ENCODE results near the gene VPS26C. TPM values are rescaled to one million over a fixed set of nuclear protein-coding genes. Genes with fewer than 3 reads are reported as not detected.
A peak's percentile ranks its signal among the peaks of the same experiment; 100 is the strongest.

VPS26C gene
- total and polyA plus RNA-seq, 2 of the 13 experiments (the other 11 are each of a cell fraction or from before 2014, with no cell fraction given), result 30.3 to 39.7 TPM

DNA sequence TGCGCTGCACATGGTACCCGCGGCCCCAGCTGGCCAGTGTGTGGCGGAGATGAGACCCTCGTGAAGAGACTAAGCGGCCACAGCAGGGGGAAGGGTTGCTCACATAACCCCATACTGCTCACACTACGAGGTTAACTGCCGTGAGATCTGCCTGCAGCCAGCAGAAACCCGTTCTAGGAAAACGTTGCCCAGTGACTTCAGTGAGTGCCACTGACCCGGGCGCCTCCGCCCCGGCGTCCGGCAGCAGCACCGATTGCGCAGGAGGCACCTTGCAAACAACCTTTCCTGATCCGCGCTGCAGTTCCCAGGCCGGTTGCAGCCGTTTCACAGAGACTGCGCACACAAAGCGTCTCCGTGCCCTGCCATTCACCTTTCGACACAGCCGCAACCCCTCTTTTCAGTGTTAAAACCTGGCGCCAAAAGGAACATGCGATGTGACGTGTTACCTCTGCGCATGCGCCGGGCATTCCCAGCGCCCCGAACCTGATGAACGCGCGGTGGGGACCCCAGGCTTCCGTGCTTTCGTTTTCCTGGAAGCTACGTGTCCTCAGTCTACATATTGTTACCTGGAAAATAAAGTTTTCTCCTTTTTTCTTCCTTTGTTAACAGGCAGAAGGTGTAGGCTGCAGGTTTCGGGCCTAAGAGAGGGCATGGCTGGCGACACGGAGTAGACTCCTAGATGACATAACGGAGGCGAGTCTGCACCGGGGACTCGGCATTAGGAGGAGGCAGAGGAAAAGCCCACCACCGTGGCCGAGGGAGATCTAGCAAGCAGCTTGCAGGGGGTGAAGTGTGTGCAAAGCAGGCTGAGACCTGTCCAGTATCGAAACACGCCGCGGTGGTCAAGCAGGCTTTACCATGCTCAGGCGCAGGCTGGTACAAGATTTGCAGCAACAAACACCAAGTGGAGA, 8.9 kb downstream of the VPS26C start (continued):
- TF ChIP-seq, protein P1, sequence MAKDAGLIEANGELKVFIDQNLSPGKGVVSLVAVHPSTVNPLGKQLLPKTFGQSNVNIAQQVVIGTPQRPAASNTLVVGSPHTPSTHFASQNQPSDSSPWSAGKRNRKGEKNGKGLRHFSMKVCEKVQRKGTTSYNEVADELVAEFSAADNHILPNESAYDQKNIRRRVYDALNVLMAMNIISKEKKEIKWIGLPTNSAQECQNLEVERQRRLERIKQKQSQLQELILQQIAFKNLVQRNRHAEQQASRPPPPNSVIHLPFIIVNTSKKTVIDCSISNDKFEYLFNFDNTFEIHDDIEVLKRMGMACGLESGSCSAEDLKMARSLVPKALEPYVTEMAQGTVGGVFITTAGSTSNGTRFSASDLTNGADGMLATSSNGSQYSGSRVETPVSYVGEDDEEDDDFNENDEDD (CRISPR knock-in tag; IDR thresholded peaks at IDR 0.05; ENCODE audit: borderline replicate concordance), result peak; percentile 98
- TF ChIP-seq HNRNPL (IDR thresholded peaks at IDR 0.05; ENCODE audit: low read depth, low read length), result no peak
- TF ChIP-seq, protein P2, sequence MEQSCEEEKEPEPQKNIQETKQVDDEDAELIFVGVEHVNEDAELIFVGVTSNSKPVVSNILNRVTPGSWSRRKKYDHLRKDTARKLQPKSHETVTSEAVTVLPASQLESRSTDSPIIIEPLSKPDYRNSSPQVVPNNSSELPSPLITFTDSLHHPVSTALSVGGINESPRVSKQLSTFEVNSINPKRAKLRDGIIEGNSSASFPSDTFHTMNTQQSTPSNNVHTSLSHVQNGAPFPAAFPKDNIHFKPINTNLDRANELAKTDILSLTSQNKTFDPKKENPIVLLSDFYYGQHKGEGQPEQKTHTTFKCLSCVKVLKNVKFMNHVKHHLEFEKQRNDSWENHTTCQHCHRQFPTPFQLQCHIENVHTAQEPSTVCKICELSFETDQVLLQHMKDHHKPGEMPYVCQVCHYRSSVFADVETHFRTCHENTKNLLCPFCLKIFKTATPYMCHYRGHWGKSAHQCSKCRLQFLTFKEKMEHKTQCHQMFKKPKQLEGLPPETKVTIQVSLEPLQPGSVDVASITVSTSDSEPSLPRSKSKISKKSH (CRISPR knock-in tag; IDR thresholded peaks at IDR 0.05; ENCODE audit: borderline replicate concordance), result peak; percentile 84
- TF ChIP-seq ZBTB42 (CRISPR knock-in tag; IDR thresholded peaks at IDR 0.05), result peak; percentile 79; the same call in 1 of the 2 replicates
- peak; percentile 59 for TF ChIP-seq ZNF772 (CRISPR knock-in tag; IDR thresholded peaks at IDR 0.05)
- TF ChIP-seq YEATS4 (CRISPR knock-in tag; IDR thresholded peaks at IDR 0.05; ENCODE audit: borderline replicate concordance), result no peak; the same call in 1 of the 2 replicates
- TF ChIP-seq, protein P3, sequence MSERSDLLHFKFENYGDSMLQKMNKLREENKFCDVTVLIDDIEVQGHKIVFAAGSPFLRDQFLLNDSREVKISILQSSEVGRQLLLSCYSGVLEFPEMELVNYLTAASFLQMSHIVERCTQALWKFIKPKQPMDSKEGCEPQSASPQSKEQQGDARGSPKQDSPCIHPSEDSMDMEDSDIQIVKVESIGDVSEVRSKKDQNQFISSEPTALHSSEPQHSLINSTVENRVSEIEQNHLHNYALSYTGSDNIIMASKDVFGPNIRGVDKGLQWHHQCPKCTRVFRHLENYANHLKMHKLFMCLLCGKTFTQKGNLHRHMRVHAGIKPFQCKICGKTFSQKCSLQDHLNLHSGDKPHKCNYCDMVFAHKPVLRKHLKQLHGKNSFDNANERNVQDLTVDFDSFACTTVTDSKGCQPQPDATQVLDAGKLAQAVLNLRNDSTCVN (CRISPR knock-in tag; IDR thresholded peaks at IDR 0.05; ENCODE audit: borderline replicate concordance), result peak; percentile 70; the same call in 1 of the 2 replicates
- 0 out of 2 replicates have a peak, but pooled peaks have one; percentile 43 for TF ChIP-seq PAX8 (CRISPR knock-in tag; IDR thresholded peaks at IDR 0.05; ENCODE audit: borderline replicate concordance)
- TF ChIP-seq GTF2F1 (IDR thresholded peaks at IDR 0.05; ENCODE audit: low read length), result no peak
- TF ChIP-seq, protein P4, sequence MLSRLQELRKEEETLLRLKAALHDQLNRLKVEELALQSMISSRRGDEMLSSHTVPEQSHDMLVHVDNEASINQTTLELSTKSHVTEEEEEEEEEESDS (CRISPR knock-in tag; IDR thresholded peaks at IDR 0.05; ENCODE audit: borderline replicate concordance), result no peak; the same call in 1 of the 2 replicates
- TF ChIP-seq ZNF839 (CRISPR knock-in tag; IDR thresholded peaks at IDR 0.05; ENCODE audit: borderline replicate concordance), result peak; percentile 38; the same call in 1 of the 2 replicates
- TF ChIP-seq SIX1 (CRISPR knock-in tag; IDR thresholded peaks at IDR 0.05; ENCODE audit: borderline replicate concordance), result no peak
- TF ChIP-seq ZNF749 (CRISPR knock-in tag; IDR thresholded peaks at IDR 0.05; ENCODE audit: borderline replicate concordance), result peak; percentile 82
- no peak for TF ChIP-seq RAD51 (IDR thresholded peaks at IDR 0.05; ENCODE audit: borderline replicate concordance)
- peak; percentile 91; the same call in 1 of the 2 replicates for TF ChIP-seq KMT2A (CRISPR knock-in tag; IDR thresholded peaks at IDR 0.05)
- TF ChIP-seq ZSCAN31 (CRISPR knock-in tag; IDR thresholded peaks at IDR 0.05; ENCODE audit: low read depth), result peak; percentile 68
- TF ChIP-seq ZNF501 (CRISPR knock-in tag; IDR thresholded peaks at IDR 0.05), result peak; percentile 60; the same call in 1 of the 2 replicates
- peak; percentile 54 for TF ChIP-seq AGO1 (IDR thresholded peaks at IDR 0.05; ENCODE audit: low read depth, low read length, poor library complexity, severe bottlenecking)
- TF ChIP-seq, protein P5, sequence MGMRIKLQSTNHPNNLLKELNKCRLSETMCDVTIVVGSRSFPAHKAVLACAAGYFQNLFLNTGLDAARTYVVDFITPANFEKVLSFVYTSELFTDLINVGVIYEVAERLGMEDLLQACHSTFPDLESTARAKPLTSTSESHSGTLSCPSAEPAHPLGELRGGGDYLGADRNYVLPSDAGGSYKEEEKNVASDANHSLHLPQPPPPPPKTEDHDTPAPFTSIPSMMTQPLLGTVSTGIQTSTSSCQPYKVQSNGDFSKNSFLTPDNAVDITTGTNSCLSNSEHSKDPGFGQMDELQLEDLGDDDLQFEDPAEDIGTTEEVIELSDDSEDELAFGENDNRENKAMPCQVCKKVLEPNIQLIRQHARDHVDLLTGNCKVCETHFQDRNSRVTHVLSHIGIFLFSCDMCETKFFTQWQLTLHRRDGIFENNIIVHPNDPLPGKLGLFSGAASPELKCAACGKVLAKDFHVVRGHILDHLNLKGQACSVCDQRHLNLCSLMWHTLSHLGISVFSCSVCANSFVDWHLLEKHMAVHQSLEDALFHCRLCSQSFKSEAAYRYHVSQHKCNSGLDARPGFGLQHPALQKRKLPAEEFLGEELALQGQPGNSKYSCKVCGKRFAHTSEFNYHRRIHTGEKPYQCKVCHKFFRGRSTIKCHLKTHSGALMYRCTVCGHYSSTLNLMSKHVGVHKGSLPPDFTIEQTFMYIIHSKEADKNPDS (CRISPR knock-in tag; IDR thresholded peaks at IDR 0.05), result peak; percentile 65; the same call in 1 of the 2 replicates
- TF ChIP-seq HNRNPH1 (optimal IDR thresholded peaks at IDR 0.05; ENCODE audit: low read depth, low read length), result no peak

All from HepG2 (cell line).